Fibroblast of pulmonary artery (primary cell): ENCODE results near the gene SPINK4.

Experiments used
- DNase-seq: peaks from one replicate; pipeline ENCODE4 v3.0.0-alpha.2; 2010; ENCODE audit warnings: low read depth
- H3K4me3 ChIP-seq: replicated peaks from 2 replicates; pipeline ENCODE4 v1.5.1; 2011; ENCODE audit warnings: low read depth, mild to moderate bottlenecking, control low read depth, low read length, moderate library complexity
- TF ChIP-seq, protein P1 (sequence below): IDR thresholded peaks from 2 replicates; pipeline ENCODE4 v1.5.1; 2011; ENCODE audit warnings: mild to moderate bottlenecking, control low read depth, low read length, inconsistent platforms; ENCODE audit errors: missing control alignments

Gene SPINK4

DNA sequence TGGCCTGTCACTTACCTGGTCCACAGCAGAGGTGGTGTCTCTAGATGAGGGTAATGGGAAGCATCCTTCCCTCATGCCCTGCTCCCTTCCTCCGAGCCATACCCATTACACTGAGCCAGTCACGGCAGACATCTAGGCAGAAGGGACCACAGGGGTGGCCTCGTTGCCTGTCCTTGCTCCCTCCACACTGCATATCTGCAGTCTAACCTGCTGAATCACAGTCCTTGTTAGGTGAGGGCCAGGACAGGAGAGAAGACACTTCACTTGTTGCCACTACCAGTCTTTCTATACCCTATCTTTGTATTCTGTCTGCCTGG, 18.4 kb upstream of the SPINK4 start:
- no peak for DNase-seq
- TF ChIP-seq, protein P1, sequence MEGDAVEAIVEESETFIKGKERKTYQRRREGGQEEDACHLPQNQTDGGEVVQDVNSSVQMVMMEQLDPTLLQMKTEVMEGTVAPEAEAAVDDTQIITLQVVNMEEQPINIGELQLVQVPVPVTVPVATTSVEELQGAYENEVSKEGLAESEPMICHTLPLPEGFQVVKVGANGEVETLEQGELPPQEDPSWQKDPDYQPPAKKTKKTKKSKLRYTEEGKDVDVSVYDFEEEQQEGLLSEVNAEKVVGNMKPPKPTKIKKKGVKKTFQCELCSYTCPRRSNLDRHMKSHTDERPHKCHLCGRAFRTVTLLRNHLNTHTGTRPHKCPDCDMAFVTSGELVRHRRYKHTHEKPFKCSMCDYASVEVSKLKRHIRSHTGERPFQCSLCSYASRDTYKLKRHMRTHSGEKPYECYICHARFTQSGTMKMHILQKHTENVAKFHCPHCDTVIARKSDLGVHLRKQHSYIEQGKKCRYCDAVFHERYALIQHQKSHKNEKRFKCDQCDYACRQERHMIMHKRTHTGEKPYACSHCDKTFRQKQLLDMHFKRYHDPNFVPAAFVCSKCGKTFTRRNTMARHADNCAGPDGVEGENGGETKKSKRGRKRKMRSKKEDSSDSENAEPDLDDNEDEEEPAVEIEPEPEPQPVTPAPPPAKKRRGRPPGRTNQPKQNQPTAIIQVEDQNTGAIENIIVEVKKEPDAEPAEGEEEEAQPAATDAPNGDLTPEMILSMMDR = no peak
- no peak overlapping the region for H3K4me3 ChIP-seq

DNA sequence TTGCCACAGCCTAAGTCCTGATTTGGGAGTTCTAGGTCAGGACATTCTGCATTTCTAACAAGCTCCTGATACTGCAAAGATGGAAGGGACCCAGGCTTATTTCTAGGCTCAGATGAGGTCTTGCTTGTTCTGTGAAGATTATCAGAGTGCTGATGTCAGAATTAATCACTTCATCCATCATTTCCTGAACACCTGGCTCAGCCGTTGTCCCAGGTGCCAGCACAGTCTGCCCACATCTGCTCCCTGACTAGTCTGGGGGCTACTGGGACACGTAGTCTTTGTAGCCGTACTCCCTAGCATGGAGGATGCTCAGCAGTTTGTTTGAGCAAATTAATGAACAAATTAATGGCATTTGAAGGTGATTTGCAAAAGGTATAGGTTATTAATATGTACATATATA, 17.9 kb upstream of the SPINK4 start:
- H3K4me3 ChIP-seq = no peak overlapping the region
- no peak for DNase-seq
- TF ChIP-seq, protein P1 = no peak

DNA sequence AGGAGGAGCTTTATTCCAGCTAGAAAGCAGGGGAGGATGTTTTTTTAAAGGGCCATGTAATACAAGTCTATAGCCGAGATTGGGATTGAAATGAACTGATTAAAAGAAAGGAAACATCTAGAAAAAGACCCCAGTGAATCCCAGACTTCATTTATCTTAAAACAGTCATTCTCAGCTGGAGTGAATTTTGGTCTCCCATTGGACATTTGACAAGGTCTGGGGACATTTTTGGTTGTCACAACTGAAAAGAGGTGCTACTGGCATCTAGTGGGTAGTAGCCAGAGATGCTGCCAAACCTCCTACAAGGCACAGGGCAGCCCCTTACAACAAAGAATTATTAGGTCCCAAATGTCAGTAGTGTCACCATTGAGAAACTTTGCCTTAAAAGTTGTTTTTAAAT, 16.3 kb upstream of the SPINK4 start:
- TF ChIP-seq, protein P1 = peak; percentile 44
- no peak overlapping the region for H3K4me3 ChIP-seq
- peak; percentile 51 for DNase-seq

DNA sequence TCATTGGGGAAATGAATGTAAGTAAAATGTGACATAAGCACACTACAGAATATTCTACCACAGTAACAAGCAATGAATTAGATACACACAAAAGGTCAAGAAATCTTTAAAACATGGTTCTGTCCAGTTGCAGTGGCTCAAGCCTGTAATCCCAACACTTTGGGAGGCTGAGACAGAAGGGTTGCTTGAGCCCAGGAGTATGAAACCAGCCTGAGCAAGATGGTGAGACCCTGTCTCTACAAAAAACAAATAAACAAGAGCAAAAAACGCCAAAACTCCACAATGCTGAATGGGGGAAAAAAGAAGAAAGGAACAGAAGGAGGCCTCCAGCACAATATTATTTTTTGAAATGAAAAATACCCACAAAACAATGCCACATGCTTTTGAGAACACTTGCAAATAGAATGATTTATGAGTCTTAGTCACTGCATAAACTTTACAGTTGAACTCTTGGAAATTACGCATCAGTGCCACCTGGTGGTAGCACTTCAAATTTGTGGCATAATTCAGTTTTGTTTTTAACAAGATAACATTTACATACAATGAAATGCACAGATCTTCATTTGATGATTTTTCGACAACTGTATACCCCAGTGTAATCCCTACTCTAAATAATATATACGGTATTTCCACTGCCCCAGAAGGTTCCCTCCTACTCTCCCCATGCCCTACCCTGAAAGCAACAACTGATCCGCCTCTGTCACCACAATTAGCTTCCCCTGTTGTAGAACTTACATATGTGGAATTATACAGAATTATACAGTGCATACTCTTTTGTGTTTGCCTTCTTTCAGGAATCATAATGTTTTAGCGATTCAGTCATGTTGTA, 14.4 kb upstream of the SPINK4 start:
- DNase-seq = peak; percentile 86
- H3K4me3 ChIP-seq = no peak overlapping the region
- TF ChIP-seq, protein P1 = peak; percentile 62

DNA sequence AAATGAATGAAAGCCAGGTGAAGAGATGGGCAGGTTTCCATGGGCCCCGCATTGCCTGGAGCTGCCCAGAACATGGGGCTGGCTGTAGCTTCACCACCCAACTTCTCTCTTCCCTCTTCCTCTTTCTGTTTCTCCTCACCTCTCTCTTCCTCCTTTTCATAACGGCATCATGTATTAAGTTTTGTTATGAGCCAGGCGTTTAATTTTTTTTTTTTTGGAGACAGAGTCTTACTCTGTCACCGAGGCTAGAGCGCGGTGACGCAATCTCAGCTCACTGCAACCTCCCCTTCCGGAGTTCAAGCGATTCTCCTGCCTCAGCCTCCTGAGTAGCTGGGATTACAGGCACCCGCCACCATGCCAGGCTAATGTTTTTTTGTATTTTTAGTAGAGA, 13.0 kb upstream of the SPINK4 start:
- H3K4me3 ChIP-seq = no peak overlapping the region
- TF ChIP-seq, protein P1 = no peak
- no peak for DNase-seq

DNA sequence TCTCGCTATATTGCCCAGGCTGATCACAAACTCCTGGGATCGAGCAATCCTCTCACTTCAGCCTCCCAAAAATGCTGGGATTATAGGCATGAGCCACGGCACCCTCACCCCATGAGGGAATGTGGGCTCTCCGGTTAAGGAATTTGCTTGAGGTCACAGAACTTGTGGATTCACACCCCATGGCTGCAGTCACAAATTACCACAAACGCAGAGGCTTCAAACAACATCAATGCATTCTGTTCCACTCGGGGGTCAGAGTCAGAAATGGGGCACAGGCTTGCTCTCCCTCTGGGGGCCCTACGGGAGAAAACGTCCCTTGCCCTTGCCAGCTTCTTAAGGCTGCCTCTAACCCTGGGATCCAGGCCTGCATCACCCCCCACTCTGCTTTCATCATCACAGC, 12.2 kb upstream of the SPINK4 start:
- no peak for DNase-seq
- H3K4me3 ChIP-seq = no peak overlapping the region
- TF ChIP-seq, protein P1 = no peak

DNA sequence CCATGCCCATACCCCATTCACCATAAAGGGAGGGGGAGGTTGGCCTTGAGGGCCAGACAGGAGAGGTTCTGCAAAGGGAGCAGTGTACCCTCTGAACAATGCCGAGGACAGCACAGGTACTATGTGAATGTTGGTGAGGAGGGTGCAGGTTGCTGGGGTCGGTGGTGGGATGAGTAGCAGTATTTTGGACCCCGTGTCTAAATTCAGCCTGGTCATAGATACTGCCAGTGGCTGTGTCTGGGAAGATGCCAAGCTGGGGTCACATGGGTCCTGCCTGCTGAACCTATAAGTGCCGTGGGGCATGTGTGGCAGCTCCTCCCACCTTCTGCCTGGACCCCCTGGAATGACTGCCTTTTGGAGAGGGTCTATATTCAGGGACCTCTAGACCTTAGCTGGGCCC, 11.4 kb upstream of the SPINK4 start:
- H3K4me3 ChIP-seq = no peak overlapping the region
- no peak for DNase-seq
- TF ChIP-seq, protein P1 = no peak
